Activated T-cell treated with anti-CD3 and anti-CD28 coated beads for 1 hour (primary cell): ENCODE measurements around the gene STAT4.

Experiments used
- DNase-seq: peaks from one replicate; pipeline ENCODE4 v3.0.0-alpha.2; 2020; ENCODE audit warnings: low read depth

Gene STAT4

GRCh38 chr2:190994148-190994547 is 156.6 kb downstream of the STAT4 start:
- DNase-seq: no peak

GRCh38 chr2:190993292-190993643 is 157.5 kb downstream of the STAT4 start:
- no peak for DNase-seq

- DNase-seq: no peak
These were observed 160.7 kb downstream of the STAT4 start for GRCh38 chr2:190990132-190990531.

GRCh38 chr2:190988910-190989309 is 161.9 kb downstream of the STAT4 start:
- no peak for DNase-seq

- DNase-seq: no peak
These were observed 162.9 kb downstream of the STAT4 start for GRCh38 chr2:190987938-190988337.

GRCh38 chr2:190987116-190987515 is 163.7 kb downstream of the STAT4 start:
- DNase-seq: no peak

- no peak for DNase-seq
These were observed 164.4 kb downstream of the STAT4 start for GRCh38 chr2:190986221-190986953.

GRCh38 chr2:190984595-190984994 is 166.2 kb downstream of the STAT4 start:
- no peak for DNase-seq

GRCh38 chr2:190982262-190983034 is 168.3 kb downstream of the STAT4 start:
- no peak for DNase-seq

- no peak for DNase-seq
These were observed 169.1 kb downstream of the STAT4 start for GRCh38 chr2:190981733-190982132.

GRCh38 chr2:190981333-190981732 is 169.5 kb downstream of the STAT4 start:
- no peak for DNase-seq

- no peak for DNase-seq
These were observed 170.1 kb downstream of the STAT4 start for GRCh38 chr2:190980630-190981209.

GRCh38 chr2:190979906-190980629 is 170.7 kb downstream of the STAT4 start:
- DNase-seq: no peak
